WTC11 (cell line): ENCODE data around the gene AIF1. TPM values are rescaled to one million over a fixed set of nuclear protein-coding genes. Genes with fewer than 3 reads are reported as not detected.

Experiments used
- ATAC-seq: fragments of 200-7000 bp; cut with Tn5 transposase; 2 replicates; pipeline ENCODE4 v1.10.0; 2021; ENCODE audit warnings: mild to moderate bottlenecking, moderate library complexity
- CTCF ChIA-PET: fragments of 300-600 bp; sonication (Branson Sonifier 250); formaldehyde crosslinking; loops from one replicate; lab custom pipeline; 2021; ENCODE audit warnings: antibody characterized with exemption; lab: Charles Lee
- POLR2A ChIA-PET: fragments of 350-600 bp; sonication (Branson Sonifier 250); formaldehyde crosslinking; loops from one replicate; lab custom pipeline; 2021; ENCODE audit warnings: antibody characterized with exemption; lab: Charles Lee
- DNase-seq: peaks from one replicate; pipeline ENCODE4 v3.0.0; 2021; ENCODE audit warnings: low spot score
- H3K27ac Mint-ChIP-seq: 2 replicates; pipeline ENCODE4 v1.8.0; 2021; ENCODE audit warnings: mixed read lengths
- H3K27me3 Mint-ChIP-seq: 2 replicates; pipeline ENCODE4 v1.8.0; 2021; ENCODE audit warnings: low read depth, mild to moderate bottlenecking, moderate library complexity, mixed read lengths
- H3K36me3 Mint-ChIP-seq: 2 replicates; pipeline ENCODE4 v1.8.0; 2021; ENCODE audit warnings: mixed read lengths
- H3K4me1 Mint-ChIP-seq: 2 replicates; pipeline ENCODE4 v1.8.0; 2022; ENCODE audit warnings: mixed read lengths
- H3K4me3 Mint-ChIP-seq: 2 replicates; pipeline ENCODE4 v1.8.0; 2021; ENCODE audit warnings: mild to moderate bottlenecking, moderate library complexity, mixed read lengths
- H3K9me3 Mint-ChIP-seq: 2 replicates; pipeline ENCODE4 v1.8.0; 2021; ENCODE audit warnings: mixed read lengths
- ATF3 ChIP-seq: sonication (generic); formaldehyde crosslinking; conservative IDR thresholded peaks from 2 replicates; pipeline ENCODE4 v1.8.1; 2022; ENCODE audit warnings: mild to moderate bottlenecking, missing genetic modification reagents
- CBFB ChIP-seq: sonication (generic); formaldehyde crosslinking; IDR thresholded peaks from 2 replicates; pipeline ENCODE4 v1.8.1; 2022; ENCODE audit warnings: mild to moderate bottlenecking, low read depth, missing genetic modification reagents
- EMX1 ChIP-seq: fragments of 250-450 bp; sonication (Bioruptor Pico); IDR thresholded peaks from 2 replicates; pipeline ENCODE4 v1.8.0; 2021; ENCODE audit warnings: mild to moderate bottlenecking
- ESRRA ChIP-seq: sonication (generic); formaldehyde crosslinking; IDR thresholded peaks from 2 replicates; pipeline ENCODE4 v1.8.1; 2022; ENCODE audit warnings: mild to moderate bottlenecking, missing genetic modification reagents, borderline replicate concordance
- FOXP4 ChIP-seq: sonication (generic); formaldehyde crosslinking; IDR thresholded peaks from 2 replicates; pipeline ENCODE4 v1.8.0; 2022; ENCODE audit warnings: mild to moderate bottlenecking, missing genetic modification reagents
- GRHL2 ChIP-seq: fragments of 250-450 bp; sonication (Bioruptor Pico); IDR thresholded peaks from 2 replicates; pipeline ENCODE4 v1.8.0; 2022; ENCODE audit warnings: mild to moderate bottlenecking, moderate library complexity; ENCODE audit not compliant: insufficient replicate concordance, severe bottlenecking
- HMGXB4 ChIP-seq: sonication (generic); formaldehyde crosslinking; IDR thresholded peaks from 2 replicates; pipeline ENCODE4 v1.8.1; 2023; ENCODE audit warnings: mild to moderate bottlenecking, moderate library complexity, missing genetic modification reagents
- IRF2 ChIP-seq: sonication (generic); formaldehyde crosslinking; IDR thresholded peaks from 2 replicates; pipeline ENCODE4 v1.8.0; 2022; ENCODE audit warnings: low read depth, missing genetic modification reagents, borderline replicate concordance
- NFATC4 ChIP-seq: fragments of 250-450 bp; sonication (Bioruptor Pico); IDR thresholded peaks from 2 replicates; pipeline ENCODE4 v1.9.0; 2021; ENCODE audit warnings: mild to moderate bottlenecking
- OVOL2 ChIP-seq: fragments of 250-450 bp; sonication (Bioruptor Pico); IDR thresholded peaks from 2 replicates; pipeline ENCODE4 v1.9.0; 2021; ENCODE audit warnings: mild to moderate bottlenecking, borderline replicate concordance
- SOX15 ChIP-seq: fragments of 250-450 bp; sonication (Bioruptor Pico); IDR thresholded peaks from 2 replicates; pipeline ENCODE4 v1.9.0; 2021; ENCODE audit warnings: mild to moderate bottlenecking
- TEAD4 ChIP-seq: sonication (generic); formaldehyde crosslinking; IDR thresholded peaks from 2 replicates; pipeline ENCODE4 v1.8.0; 2022; ENCODE audit warnings: mild to moderate bottlenecking, missing genetic modification reagents
- TP53 ChIP-seq: sonication (generic); formaldehyde crosslinking; IDR thresholded peaks from 2 replicates; pipeline ENCODE4 v1.8.1; 2023; ENCODE audit warnings: mild to moderate bottlenecking, missing genetic modification reagents
- ZNF317 ChIP-seq: sonication (generic); formaldehyde crosslinking; IDR thresholded peaks from 2 replicates; pipeline ENCODE4 v1.8.1; 2023; ENCODE audit warnings: low read depth, mild to moderate bottlenecking, moderate library complexity, missing genetic modification reagents, borderline replicate concordance
- ZNF416 ChIP-seq: fragments of 250-450 bp; sonication (Bioruptor Pico); IDR thresholded peaks from 2 replicates; pipeline ENCODE4 v1.9.0; 2021; ENCODE audit warnings: mild to moderate bottlenecking, inconsistent platforms
- total RNA-seq: library from RNA; stranded (reverse); gene quantifications from 3 replicates; pipeline ENCODE4 v1.2.3, GENCODE V29; 2021
- TF ChIP-seq, protein P1 (sequence below): sonication (generic); formaldehyde crosslinking; IDR thresholded peaks from 2 replicates; pipeline ENCODE4 v1.8.1; 2022; ENCODE audit warnings: missing genetic modification reagents, borderline replicate concordance
- TF ChIP-seq, protein P2 (sequence below): sonication (generic); formaldehyde crosslinking; conservative IDR thresholded peaks from 2 replicates; pipeline ENCODE4 v1.8.1; 2023; ENCODE audit warnings: mild to moderate bottlenecking, low read depth, missing genetic modification reagents, moderate library complexity
- TF ChIP-seq, protein P3 (sequence below): sonication (generic); formaldehyde crosslinking; IDR thresholded peaks from 2 replicates; pipeline ENCODE4 v1.8.0; 2022; ENCODE audit warnings: mild to moderate bottlenecking, missing genetic modification reagents

AIF1 gene
- total RNA-seq, 1 experiment from 2014 or later = 5.4 TPM

- TF ChIP-seq FOXP4 (CRISPR knock-in tag) (no peak), IRF2 (no peak), SOX15 (CRISPR knock-in tag) (no peak), ESRRA (CRISPR knock-in tag) (no peak)
- TF ChIP-seq, protein P1, sequence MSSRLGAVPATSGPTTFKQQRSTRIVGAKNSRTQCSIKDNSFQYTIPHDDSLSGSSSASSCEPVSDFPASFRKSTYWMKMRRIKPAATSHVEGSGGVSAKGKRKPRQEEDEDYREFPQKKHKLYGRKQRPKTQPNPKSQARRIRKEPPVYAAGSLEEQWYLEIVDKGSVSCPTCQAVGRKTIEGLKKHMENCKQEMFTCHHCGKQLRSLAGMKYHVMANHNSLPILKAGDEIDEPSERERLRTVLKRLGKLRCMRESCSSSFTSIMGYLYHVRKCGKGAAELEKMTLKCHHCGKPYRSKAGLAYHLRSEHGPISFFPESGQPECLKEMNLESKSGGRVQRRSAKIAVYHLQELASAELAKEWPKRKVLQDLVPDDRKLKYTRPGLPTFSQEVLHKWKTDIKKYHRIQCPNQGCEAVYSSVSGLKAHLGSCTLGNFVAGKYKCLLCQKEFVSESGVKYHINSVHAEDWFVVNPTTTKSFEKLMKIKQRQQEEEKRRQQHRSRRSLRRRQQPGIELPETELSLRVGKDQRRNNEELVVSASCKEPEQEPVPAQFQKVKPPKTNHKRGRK = no peak
- TF ChIP-seq, protein P2, sequence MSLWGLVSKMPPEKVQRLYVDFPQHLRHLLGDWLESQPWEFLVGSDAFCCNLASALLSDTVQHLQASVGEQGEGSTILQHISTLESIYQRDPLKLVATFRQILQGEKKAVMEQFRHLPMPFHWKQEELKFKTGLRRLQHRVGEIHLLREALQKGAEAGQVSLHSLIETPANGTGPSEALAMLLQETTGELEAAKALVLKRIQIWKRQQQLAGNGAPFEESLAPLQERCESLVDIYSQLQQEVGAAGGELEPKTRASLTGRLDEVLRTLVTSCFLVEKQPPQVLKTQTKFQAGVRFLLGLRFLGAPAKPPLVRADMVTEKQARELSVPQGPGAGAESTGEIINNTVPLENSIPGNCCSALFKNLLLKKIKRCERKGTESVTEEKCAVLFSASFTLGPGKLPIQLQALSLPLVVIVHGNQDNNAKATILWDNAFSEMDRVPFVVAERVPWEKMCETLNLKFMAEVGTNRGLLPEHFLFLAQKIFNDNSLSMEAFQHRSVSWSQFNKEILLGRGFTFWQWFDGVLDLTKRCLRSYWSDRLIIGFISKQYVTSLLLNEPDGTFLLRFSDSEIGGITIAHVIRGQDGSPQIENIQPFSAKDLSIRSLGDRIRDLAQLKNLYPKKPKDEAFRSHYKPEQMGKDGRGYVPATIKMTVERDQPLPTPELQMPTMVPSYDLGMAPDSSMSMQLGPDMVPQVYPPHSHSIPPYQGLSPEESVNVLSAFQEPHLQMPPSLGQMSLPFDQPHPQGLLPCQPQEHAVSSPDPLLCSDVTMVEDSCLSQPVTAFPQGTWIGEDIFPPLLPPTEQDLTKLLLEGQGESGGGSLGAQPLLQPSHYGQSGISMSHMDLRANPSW (CRISPR knock-in tag) = no peak
Observed at GRCh38 chr6:31630177-31630934, 15.3 kb downstream of the AIF1 start (continued).

- no peaks in the 10 kb centered on the region for H3K9me3 Mint-ChIP-seq
Observed at GRCh38 chr6:31631209-31631608, 16.2 kb downstream of the AIF1 start.

More at GRCh38 chr6:31631209-31631608, 16.2 kb downstream of the AIF1 start:
- no peak for DNase-seq
- TF ChIP-seq GRHL2 (no peak), ESRRA (CRISPR knock-in tag) (no peak), ZNF416 (CRISPR knock-in tag) (no peak), SOX15 (CRISPR knock-in tag) (no peak), NFATC4 (CRISPR knock-in tag) (no peak), EMX1 (no peak), TP53 (no peak), OVOL2 (CRISPR knock-in tag) (no peak), CBFB (CRISPR knock-in tag) (no peak), TEAD4 (CRISPR knock-in tag) (no peak), ZNF317 (CRISPR knock-in tag) (no peak), ATF3 (CRISPR knock-in tag) (no peak), HMGXB4 (no peak)
- TF ChIP-seq, protein P2 (CRISPR knock-in tag) = no peak
- TF ChIP-seq, protein P3, sequence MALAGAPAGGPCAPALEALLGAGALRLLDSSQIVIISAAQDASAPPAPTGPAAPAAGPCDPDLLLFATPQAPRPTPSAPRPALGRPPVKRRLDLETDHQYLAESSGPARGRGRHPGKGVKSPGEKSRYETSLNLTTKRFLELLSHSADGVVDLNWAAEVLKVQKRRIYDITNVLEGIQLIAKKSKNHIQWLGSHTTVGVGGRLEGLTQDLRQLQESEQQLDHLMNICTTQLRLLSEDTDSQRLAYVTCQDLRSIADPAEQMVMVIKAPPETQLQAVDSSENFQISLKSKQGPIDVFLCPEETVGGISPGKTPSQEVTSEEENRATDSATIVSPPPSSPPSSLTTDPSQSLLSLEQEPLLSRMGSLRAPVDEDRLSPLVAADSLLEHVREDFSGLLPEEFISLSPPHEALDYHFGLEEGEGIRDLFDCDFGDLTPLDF (CRISPR knock-in tag) = no peak
- TF ChIP-seq, all 79 proteins: peak for 0
- ATAC-seq = no peak
- ChIA-PET CTCF (no interaction called here), POLR2A (no interaction called here)
- H3K4me1 Mint-ChIP-seq = no peaks in the 10 kb centered on the region
- H3K27ac Mint-ChIP-seq = no peak overlapping the region
- H3K36me3 Mint-ChIP-seq = peaks cover 91% of the 10 kb centered on the region
- no peaks in the 10 kb centered on the region; the same call in 1 of the 2 replicates for H3K27me3 Mint-ChIP-seq
- H3K4me3 Mint-ChIP-seq = no peak overlapping the region
